CD4-positive, alpha-beta T cell (primary cell): ENCODE measurements around the gene CCN5. TPM values are rescaled to one million over a fixed set of nuclear protein-coding genes. Genes with fewer than 3 reads are reported as not detected.

Experiments
- ATAC-seq: fragments of 200-7000 bp; cut with Tn5 transposase; one replicate; pipeline ENCODE4 v1.10.0; 2022; ENCODE audit warnings: mild to moderate bottlenecking; ENCODE audit not compliant: poor library complexity
- CTCF ChIA-PET: fragments of 350-600 bp; sonication (Branson Sonifier 250); formaldehyde crosslinking; loops from one replicate; lab custom pipeline; 2021; ENCODE audit warnings: antibody characterized with exemption, inconsistent platforms; lab: Charles Lee
- POLR2A ChIA-PET: fragments of 350-600 bp; sonication (Branson Sonifier 250); formaldehyde crosslinking; loops from one replicate; lab custom pipeline; 2021; ENCODE audit warnings: antibody characterized with exemption, inconsistent platforms; lab: Charles Lee
- DNase-seq, 14 experiments: peaks; one replicate each; pipeline ENCODE4 v3.0.0-alpha.2; 2013 to 2020; ENCODE audit warnings: mixed read lengths in 2 of 14
- H3K27ac ChIP-seq, 2 donors: one replicate each; pipeline versions ENCODE4 v1.5.1 to v1.7.0; 2013; ENCODE audit warnings: low read length in 2 of 2, low read depth in 1 of 2, mild to moderate bottlenecking in 1 of 2
- H3K27me3 ChIP-seq, 2 experiments: 1 replicate in 1 of 2; 2 replicates in 1 of 2; pipeline versions ENCODE4 v1.6.1 to v1.7.0; 2013; ENCODE audit warnings: low read length in 2 of 2, control low read depth in 1 of 2, mild to moderate bottlenecking in 1 of 2, moderate library complexity in 1 of 2; ENCODE audit not compliant: insufficient read depth in 2 of 2, control insufficient read depth in 1 of 2
- H3K36me3 ChIP-seq: one replicate; pipeline ENCODE4 v1.6.1; 2013; ENCODE audit warnings: low read length, control low read depth; ENCODE audit not compliant: insufficient read depth
- H3K4me1 ChIP-seq: one replicate; pipeline ENCODE4 v1.6.1; 2013; ENCODE audit warnings: low read length, control low read depth; ENCODE audit not compliant: insufficient read depth
- H3K4me3 ChIP-seq: one replicate; pipeline ENCODE4 v1.5.1; 2013; ENCODE audit warnings: mild to moderate bottlenecking, low read length, moderate library complexity
- H3K9me3 ChIP-seq, 2 experiments: 1 replicate in 1 of 2; 2 replicates in 1 of 2; pipeline versions ENCODE4 v1.6.1 to v1.7.0; 2013; ENCODE audit warnings: low read length in 2 of 2, mild to moderate bottlenecking in 2 of 2, control low read depth in 1 of 2, moderate library complexity in 1 of 2; ENCODE audit not compliant: control insufficient read depth in 1 of 2, insufficient read depth in 1 of 2
- H3K27ac Mint-ChIP-seq: one replicate; pipeline ENCODE4 v1.8.0; 2020; ENCODE audit warnings: mixed read lengths
- H3K27me3 Mint-ChIP-seq: one replicate; pipeline ENCODE4 v1.8.0; 2021; ENCODE audit warnings: mixed read lengths
- H3K36me3 Mint-ChIP-seq: one replicate; pipeline ENCODE4 v1.8.0; 2021; ENCODE audit warnings: low read depth, mixed read lengths
- H3K4me1 Mint-ChIP-seq: one replicate; pipeline ENCODE4 v1.8.0; 2021; ENCODE audit warnings: low read depth, mixed read lengths
- H3K4me3 Mint-ChIP-seq: one replicate; pipeline ENCODE4 v1.8.0; 2020; ENCODE audit warnings: mild to moderate bottlenecking, mixed read lengths
- H3K9me3 Mint-ChIP-seq: one replicate; pipeline ENCODE4 v1.8.0; 2020; ENCODE audit warnings: mixed read lengths
- intact Hi-C, 2 experiments: fragments of 100-400 bp; cut with DNase I in 1 of 2; cut with micrococcal nuclease in 1 of 2; formaldehyde crosslinking; loops; one replicate each; pipeline versions ENCODE4 v1.15.1 to v1.9.0; 2023 to 2025; cut with DNase I, micrococcal nuclease
- total RNA-seq, 174 experiments: library from RNA in 2 of 174; stranded (reverse) in 2 of 174; gene quantifications; one replicate each; pipeline ENCODE4 v1.2.3 and lab custom pipeline; 2021 to 2026
- TF ChIP-seq, protein P1 (sequence below): fragments of 200-600 bp; IDR thresholded peaks from one replicate; pipeline ENCODE4 v1.8.0; 2022; ENCODE audit warnings: antibody characterized with exemption, mild to moderate bottlenecking

Gene CCN5
- total RNA-seq, 2 experiments from 2014 or later, result not detected

DNA sequence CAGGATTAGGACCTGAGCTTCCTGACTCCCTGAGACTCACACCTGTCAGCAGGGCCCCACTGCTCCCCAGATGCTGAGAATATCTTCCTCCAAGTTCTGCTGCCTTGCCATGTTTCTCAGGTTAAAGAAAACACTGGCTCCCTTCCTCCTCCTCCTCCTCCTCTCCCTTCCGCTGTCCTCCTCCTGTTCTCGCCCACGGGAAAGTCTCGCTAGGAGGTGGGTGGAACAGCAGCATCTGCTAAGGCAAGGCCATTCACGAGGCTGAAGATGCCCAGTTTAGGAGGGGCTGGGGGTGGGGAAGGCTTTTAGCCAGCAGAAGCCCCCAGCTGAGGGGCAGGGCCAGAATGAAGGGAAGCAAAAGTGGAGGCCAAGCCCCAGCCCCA, 54.3 kb downstream of the CCN5 start:
- no peaks in the 10 kb centered on the region for H3K9me3 ChIP-seq
- no peak overlapping the region for H3K27ac ChIP-seq
- CTCF ChIA-PET, result no interaction called here
- no peak overlapping the region for H3K4me3 ChIP-seq
- H3K4me3 Mint-ChIP-seq, result no peak overlapping the region
- intact Hi-C loops, result no loop called here
- DNase-seq (no peak), ATAC-seq (no peak)
- H3K27me3 ChIP-seq, result peaks cover 0 to 4% of the 10 kb centered on the region in 2 experiments
- no peaks in the 10 kb centered on the region for H3K4me1 Mint-ChIP-seq
- TF ChIP-seq, protein P1, sequence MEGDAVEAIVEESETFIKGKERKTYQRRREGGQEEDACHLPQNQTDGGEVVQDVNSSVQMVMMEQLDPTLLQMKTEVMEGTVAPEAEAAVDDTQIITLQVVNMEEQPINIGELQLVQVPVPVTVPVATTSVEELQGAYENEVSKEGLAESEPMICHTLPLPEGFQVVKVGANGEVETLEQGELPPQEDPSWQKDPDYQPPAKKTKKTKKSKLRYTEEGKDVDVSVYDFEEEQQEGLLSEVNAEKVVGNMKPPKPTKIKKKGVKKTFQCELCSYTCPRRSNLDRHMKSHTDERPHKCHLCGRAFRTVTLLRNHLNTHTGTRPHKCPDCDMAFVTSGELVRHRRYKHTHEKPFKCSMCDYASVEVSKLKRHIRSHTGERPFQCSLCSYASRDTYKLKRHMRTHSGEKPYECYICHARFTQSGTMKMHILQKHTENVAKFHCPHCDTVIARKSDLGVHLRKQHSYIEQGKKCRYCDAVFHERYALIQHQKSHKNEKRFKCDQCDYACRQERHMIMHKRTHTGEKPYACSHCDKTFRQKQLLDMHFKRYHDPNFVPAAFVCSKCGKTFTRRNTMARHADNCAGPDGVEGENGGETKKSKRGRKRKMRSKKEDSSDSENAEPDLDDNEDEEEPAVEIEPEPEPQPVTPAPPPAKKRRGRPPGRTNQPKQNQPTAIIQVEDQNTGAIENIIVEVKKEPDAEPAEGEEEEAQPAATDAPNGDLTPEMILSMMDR, result no peak
- no peaks in the 10 kb centered on the region for H3K4me1 ChIP-seq
- H3K27ac Mint-ChIP-seq, result no peak overlapping the region
- POLR2A ChIA-PET, result no interaction called here
- H3K36me3 Mint-ChIP-seq, result no peaks in the 10 kb centered on the region
- no peaks in the 10 kb centered on the region for H3K36me3 ChIP-seq
- no peaks in the 10 kb centered on the region for H3K9me3 Mint-ChIP-seq
- peaks cover 18% of the 10 kb centered on the region for H3K27me3 Mint-ChIP-seq

DNA sequence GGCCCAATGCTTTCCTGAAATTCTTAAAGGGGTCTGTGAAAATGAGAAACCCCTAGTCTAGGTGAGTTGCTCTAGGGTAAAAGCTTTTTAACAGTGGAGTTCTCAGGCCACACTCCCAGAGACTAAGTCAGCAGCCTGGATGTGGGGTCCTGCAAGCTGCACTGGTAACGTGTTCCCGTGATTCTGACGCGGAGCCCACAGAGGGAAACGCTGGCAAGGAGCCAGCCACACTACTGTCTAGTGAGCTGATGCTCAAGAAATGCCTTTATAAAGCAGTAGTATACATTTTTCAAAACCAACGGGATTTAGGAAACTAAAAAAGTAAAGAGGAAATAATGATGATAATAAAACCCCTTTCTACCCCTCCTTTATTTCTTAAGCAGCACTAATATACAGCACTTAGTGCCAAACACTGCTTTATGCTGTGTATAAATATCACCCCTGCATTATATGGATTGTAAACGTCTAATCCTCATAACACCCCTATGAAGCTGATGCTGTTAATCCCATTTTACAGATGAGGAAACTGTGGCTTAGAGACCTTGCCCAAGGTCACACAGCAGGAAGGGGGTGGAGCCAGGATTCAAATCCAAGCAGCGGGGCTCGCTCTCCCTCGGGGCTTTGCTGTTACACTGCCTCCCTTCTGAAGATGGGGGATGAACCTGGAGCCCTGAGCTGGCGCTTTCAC, 55.5 kb downstream of the CCN5 start:
- ChIA-PET POLR2A (no interaction called here), CTCF (no interaction called here)
- Histone ChIP-seq H3K4me1 (no peaks in the 10 kb centered on the region), H3K27ac (no peak overlapping the region), H3K36me3 (no peaks in the 10 kb centered on the region), H3K4me3 (no peak overlapping the region), H3K27me3 (peaks cover 0 to 4% of the 10 kb centered on the region in 2 experiments), H3K9me3 (no peaks in the 10 kb centered on the region)
- Mint-ChIP-seq H3K4me3 (no peak overlapping the region), H3K4me1 (no peaks in the 10 kb centered on the region), H3K27ac (no peak overlapping the region), H3K27me3 (peaks cover 18% of the 10 kb centered on the region), H3K9me3 (no peaks in the 10 kb centered on the region), H3K36me3 (no peaks in the 10 kb centered on the region)
- TF ChIP-seq, protein P1, result no peak
- DNase-seq (no peak), ATAC-seq (no peak)
- intact Hi-C loops, result no loop called here

DNA sequence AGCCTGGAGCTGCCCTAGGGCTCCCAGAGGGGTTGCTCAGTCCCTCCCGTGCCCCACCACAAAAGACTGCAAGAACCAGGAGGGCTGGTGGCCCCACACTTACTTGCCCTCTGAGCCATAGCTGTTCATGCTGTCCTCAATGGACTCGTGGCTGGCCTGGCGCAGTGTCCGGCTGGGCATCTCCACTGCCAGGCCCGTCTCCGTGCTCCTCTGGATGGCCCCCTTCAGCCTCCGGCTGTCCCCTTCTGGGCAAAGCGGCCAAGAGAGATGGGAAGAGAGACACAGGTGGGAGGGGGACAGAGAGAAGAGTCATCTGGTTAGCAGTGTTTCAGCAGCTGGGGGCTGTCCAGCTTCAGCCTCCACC, 56.0 kb downstream of the CCN5 start:
- Mint-ChIP-seq H3K4me1 (no peaks in the 10 kb centered on the region), H3K4me3 (no peak overlapping the region), H3K36me3 (no peaks in the 10 kb centered on the region), H3K9me3 (no peaks in the 10 kb centered on the region), H3K27ac (no peak overlapping the region), H3K27me3 (peaks cover 17% of the 10 kb centered on the region)
- Histone ChIP-seq H3K9me3 (no peaks in the 10 kb centered on the region), H3K4me1 (no peaks in the 10 kb centered on the region), H3K36me3 (no peaks in the 10 kb centered on the region), H3K4me3 (no peak overlapping the region), H3K27ac (no peak overlapping the region), H3K27me3 (peaks cover 0 to 2% of the 10 kb centered on the region in 2 experiments)
- intact Hi-C loops, result no loop called here
- POLR2A ChIA-PET, result no interaction called here
- no peak for ATAC-seq
- CTCF ChIA-PET, result no interaction called here
- no peak for DNase-seq
- TF ChIP-seq, protein P1, result no peak
